Activated naive CD8-positive, alpha-beta T cell treated with anti-CD3 and anti-CD28 coated beads, Interleukin-2, amount 10 ng/mL, durations not matched to agents 7 days and 5 days (primary cell): Measurements from ENCODE around the gene RAB31. TPM values are rescaled to one million over a fixed set of nuclear protein-coding genes. Genes with fewer than 3 reads are reported as not detected.
"Not testable (repeated sequence)": the region's sequence is repeated elsewhere in the genome, so short reads cannot be mapped to it uniquely, and the experiment has no call there.

Experiments
- ATAC-seq: fragments of 150-1000 bp; cut with Tn5 transposase; one replicate; pipeline ENCODE4 v1.10.0; 2021; ENCODE audit warnings: low read depth, moderate library complexity
- POLR2A ChIA-PET: fragments of 350-600 bp; sonication (Branson Sonifier 250); formaldehyde crosslinking; loops from one replicate; lab custom pipeline; 2021; ENCODE audit warnings: antibody characterized with exemption; lab: Charles Lee
- DNase-seq: peaks from one replicate; pipeline ENCODE4 v3.0.0; 2021
- H3K27ac Mint-ChIP-seq: one replicate; pipeline ENCODE4 v1.8.0; 2022; ENCODE audit warnings: mild to moderate bottlenecking, mixed read lengths
- H3K27me3 Mint-ChIP-seq: one replicate; pipeline ENCODE4 v1.8.0; 2022; ENCODE audit warnings: mild to moderate bottlenecking, moderate library complexity, mixed read lengths
- H3K36me3 Mint-ChIP-seq: one replicate; pipeline ENCODE4 v1.8.0; 2021; ENCODE audit warnings: mild to moderate bottlenecking, mixed read lengths
- H3K4me1 Mint-ChIP-seq: one replicate; pipeline ENCODE4 v1.8.0; 2021; ENCODE audit warnings: mixed read lengths
- H3K4me3 Mint-ChIP-seq: one replicate; pipeline ENCODE4 v1.8.0; 2022; ENCODE audit warnings: mild to moderate bottlenecking, moderate library complexity, mixed read lengths
- H3K9me3 Mint-ChIP-seq: one replicate; pipeline ENCODE4 v1.8.0; 2021; ENCODE audit warnings: mixed read lengths
- total RNA-seq, 2 experiments: library from RNA; stranded (reverse); gene quantifications; one replicate each; pipeline ENCODE4 v1.2.3, GENCODE V29; 2021

Gene RAB31
- 1 to 10 TPM in 1 of 2 experiments, under 1 TPM in 1; 0.94 to 3.6 TPM for total RNA-seq

DNA sequence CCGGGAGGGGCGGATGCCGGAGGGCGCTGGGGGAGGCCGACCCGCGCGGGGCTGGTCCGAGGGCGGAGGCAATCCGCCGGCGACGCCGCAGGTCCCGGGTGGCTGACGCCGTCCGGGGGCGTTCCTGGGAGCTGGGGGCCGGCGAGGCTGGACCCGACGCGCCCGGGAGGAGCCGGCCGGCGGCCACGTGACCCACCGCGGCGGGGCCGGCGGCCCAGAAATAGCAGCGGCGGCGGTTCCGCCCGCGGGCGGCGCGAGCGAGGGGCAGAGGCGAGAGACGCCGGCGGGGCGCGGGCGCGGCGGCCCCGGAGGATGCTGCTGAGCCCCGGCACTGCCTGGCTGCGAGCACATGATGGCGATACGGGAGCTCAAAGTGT lies at the start of gene RAB31:
RAB31 (plus strand) TSS at position 245 of the 377 bp plus-strand sequence; CDS start at position 350, 105 bp downstream.
- DNase-seq = peak; percentile 45
- Mint-ChIP-seq H3K4me1 (peaks cover 23% of the 10 kb centered on the region), H3K36me3 (no peaks in the 10 kb centered on the region), H3K27ac (no peak within 1 kb of the TSS), H3K4me3 (peak within 1 kb of the TSS; percentile 81), H3K27me3 (peaks cover 87% of the 10 kb centered on the region), H3K9me3 (no peaks in the 10 kb centered on the region)
- peak; percentile 41 for ATAC-seq
- POLR2A ChIA-PET = no interaction called here

DNA sequence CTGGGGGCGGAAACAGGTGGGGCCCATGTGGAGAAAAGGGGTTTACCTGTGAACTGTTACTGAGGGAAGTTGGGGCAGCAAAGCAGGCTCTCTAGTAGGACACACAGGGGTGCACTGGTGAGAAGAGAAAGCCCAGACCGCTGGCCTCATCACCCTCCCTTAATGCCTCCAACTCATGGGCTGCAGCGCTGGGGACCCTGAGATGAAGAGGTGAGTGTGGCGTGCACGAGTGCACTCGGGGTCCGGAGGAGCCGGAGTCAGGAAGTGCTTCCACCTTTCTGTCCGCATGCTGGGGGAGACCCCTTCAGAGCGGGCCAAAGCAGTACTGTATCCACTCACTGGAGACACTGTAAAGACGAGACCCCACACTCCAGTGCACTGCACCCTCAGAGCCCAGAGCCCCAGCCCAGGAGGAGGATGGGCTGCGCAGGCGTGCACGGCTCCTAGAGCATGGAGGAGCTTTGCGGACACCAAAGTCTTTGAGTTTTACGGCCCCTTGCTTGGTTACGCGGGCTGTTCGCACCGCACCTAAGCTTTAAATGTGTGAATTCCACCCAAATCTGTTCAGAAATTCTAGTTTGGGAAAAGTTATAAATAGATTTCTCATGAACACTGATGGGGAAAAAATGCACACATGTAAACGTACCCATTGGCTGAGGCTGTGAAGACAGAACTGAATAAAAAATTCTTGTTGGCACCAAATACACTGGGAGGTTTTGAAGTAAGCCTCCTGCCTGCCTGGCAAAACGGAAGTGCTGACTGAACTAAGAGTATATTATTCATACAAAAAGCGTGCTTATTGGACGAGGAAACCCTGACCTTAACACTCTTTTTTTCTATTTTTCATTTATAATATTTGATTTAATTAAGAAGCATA lies 48.4 kb upstream of the RAB31 start:
- POLR2A ChIA-PET = no interaction called here
- Mint-ChIP-seq H3K36me3 (no peaks in the 10 kb centered on the region), H3K4me3 (no peak overlapping the region), H3K4me1 (no peaks in the 10 kb centered on the region), H3K27me3 (peaks cover 7% of the 10 kb centered on the region), H3K27ac (no peak overlapping the region), H3K9me3 (no peaks in the 10 kb centered on the region)
- no peak for DNase-seq
- no peak for ATAC-seq

- H3K9me3 Mint-ChIP-seq = no peaks in the 10 kb centered on the region
- no peak for ATAC-seq
- no peak overlapping the region for H3K27ac Mint-ChIP-seq
- H3K36me3 Mint-ChIP-seq = no peaks in the 10 kb centered on the region
- no peaks in the 10 kb centered on the region for H3K4me1 Mint-ChIP-seq
- H3K4me3 Mint-ChIP-seq = no peak overlapping the region
- peaks cover 7% of the 10 kb centered on the region for H3K27me3 Mint-ChIP-seq
- no peak for DNase-seq
- POLR2A ChIA-PET = no interaction called here
Observed at GRCh38 chr18:9661564-9661963, 46.5 kb upstream of the RAB31 start.

GRCh38 chr18:9663377-9663776 lies 44.7 kb upstream of the RAB31 start:
- ATAC-seq = no peak
- no peak overlapping the region for H3K27ac Mint-ChIP-seq
- H3K4me1 Mint-ChIP-seq = no peaks in the 10 kb centered on the region
- no peaks in the 10 kb centered on the region for H3K36me3 Mint-ChIP-seq
- no peak for DNase-seq
- no peaks in the 10 kb centered on the region for H3K9me3 Mint-ChIP-seq
- POLR2A ChIA-PET = no interaction called here
- H3K4me3 Mint-ChIP-seq = no peak overlapping the region
- peaks cover 7% of the 10 kb centered on the region for H3K27me3 Mint-ChIP-seq

- Mint-ChIP-seq H3K9me3 (no peaks in the 10 kb centered on the region), H3K27me3 (peaks cover 8% of the 10 kb centered on the region), H3K36me3 (no peaks in the 10 kb centered on the region), H3K4me3 (no peak overlapping the region), H3K27ac (no peak overlapping the region), H3K4me1 (no peaks in the 10 kb centered on the region)
- no peak for DNase-seq
- POLR2A ChIA-PET = no interaction called here
- ATAC-seq = no peak
Observed at GRCh38 chr18:9665314-9665713, 42.8 kb upstream of the RAB31 start.

- POLR2A ChIA-PET = no interaction called here
- no peak for ATAC-seq
- DNase-seq = no peak
- peaks cover 7% of the 10 kb centered on the region for H3K27me3 Mint-ChIP-seq
- H3K36me3 Mint-ChIP-seq = no peaks in the 10 kb centered on the region
- H3K4me1 Mint-ChIP-seq = no peaks in the 10 kb centered on the region
- no peaks in the 10 kb centered on the region for H3K9me3 Mint-ChIP-seq
- no peak overlapping the region for H3K4me3 Mint-ChIP-seq
- H3K27ac Mint-ChIP-seq = no peak overlapping the region
Observed at GRCh38 chr18:9666548-9666947, 41.6 kb upstream of the RAB31 start.

GRCh38 chr18:9669016-9669415 lies 39.1 kb upstream of the RAB31 start:
- no peak for ATAC-seq
- Mint-ChIP-seq H3K9me3 (no peaks in the 10 kb centered on the region), H3K36me3 (no peaks in the 10 kb centered on the region), H3K4me3 (no peak overlapping the region), H3K4me1 (peaks cover 6% of the 10 kb centered on the region), H3K27ac (no peak overlapping the region), H3K27me3 (peaks cover 5% of the 10 kb centered on the region)
- POLR2A ChIA-PET = no interaction called here
- no peak for DNase-seq

DNA sequence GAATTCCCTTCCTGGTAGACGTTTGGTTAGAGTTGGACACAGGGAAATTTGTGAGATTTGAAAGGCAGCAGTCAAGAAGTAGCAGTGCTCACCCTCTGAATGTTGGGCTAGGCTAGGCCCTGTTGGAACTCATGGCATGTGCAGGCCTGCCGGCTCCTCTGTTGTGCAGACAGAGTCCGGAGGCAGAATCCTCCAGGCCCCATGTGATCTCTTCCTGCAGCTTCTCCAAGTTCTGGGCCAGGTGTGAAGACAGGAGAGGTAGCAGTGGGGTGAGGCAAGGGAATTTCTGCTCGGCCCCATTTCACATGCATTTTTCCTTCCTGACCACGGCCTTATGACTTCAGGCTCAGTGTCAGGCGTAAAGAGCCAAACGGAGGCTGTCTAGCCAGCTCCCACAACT lies 36.9 kb upstream of the RAB31 start:
- Mint-ChIP-seq H3K4me1 (peaks cover 6% of the 10 kb centered on the region), H3K27ac (no peak overlapping the region), H3K9me3 (no peaks in the 10 kb centered on the region), H3K36me3 (no peaks in the 10 kb centered on the region), H3K27me3 (peaks cover 22% of the 10 kb centered on the region), H3K4me3 (no peak overlapping the region)
- POLR2A ChIA-PET = no interaction called here
- DNase-seq = no peak
- no peak for ATAC-seq

DNA sequence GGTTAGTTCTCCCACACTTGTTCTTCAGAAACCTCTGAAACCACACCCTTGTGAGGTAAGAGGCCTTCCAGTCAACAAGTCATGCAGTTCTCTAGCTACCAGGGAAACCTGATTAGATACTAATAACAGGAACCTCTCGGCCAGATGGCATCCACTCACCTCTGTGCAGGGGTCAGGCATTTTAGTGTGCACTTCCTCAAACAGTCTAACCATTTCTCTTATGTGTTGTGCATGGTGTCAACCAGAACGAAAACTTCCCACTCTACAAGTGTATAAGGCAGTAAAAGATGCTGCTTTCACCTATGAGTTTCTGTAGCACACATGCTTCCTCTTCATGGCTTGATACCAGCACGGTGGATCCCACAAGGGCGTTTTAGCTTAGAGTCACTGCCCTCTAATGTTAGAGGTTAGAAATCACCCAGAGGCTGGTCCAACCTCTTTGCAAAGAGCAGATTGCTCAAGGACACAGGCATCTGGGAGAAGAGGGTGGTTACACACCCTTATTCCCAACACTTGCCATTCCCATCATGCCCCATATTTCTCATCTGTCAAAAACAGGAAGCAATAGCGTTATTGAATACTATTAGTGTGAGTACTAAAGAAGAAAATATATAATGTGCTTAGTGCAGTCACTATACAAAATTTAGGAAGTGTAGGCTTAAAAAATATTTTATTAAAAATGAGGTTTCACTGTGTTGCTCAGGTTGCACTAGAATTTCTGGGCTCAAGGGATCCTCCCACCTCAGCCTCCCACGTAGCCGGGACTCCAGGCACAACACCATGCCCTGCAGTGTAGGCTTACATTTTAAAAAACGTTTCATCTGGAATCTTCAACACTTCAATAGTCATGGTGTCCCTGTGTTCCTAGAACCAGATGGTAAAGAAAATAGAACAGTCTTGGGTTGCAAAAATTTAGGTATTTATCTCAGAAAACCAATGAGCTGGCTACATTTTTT lies 34.5 kb upstream of the RAB31 start:
- ATAC-seq = peak; percentile 70
- peaks cover 22% of the 10 kb centered on the region for H3K27me3 Mint-ChIP-seq
- DNase-seq = no peak
- H3K4me1 Mint-ChIP-seq = peaks cover 6% of the 10 kb centered on the region
- no peak overlapping the region for H3K4me3 Mint-ChIP-seq
- no peak overlapping the region for H3K27ac Mint-ChIP-seq
- no peaks in the 10 kb centered on the region for H3K9me3 Mint-ChIP-seq
- H3K36me3 Mint-ChIP-seq = no peaks in the 10 kb centered on the region
- POLR2A ChIA-PET = no interaction called here

- DNase-seq, POLR2A ChIA-PET, H3K4me1 Mint-ChIP-seq, H3K9me3 Mint-ChIP-seq, ATAC-seq, H3K4me3 Mint-ChIP-seq, H3K27ac Mint-ChIP-seq, H3K36me3 Mint-ChIP-seq: not testable (repeated sequence)
- peaks cover 38% of the 10 kb centered on the region for H3K27me3 Mint-ChIP-seq
Observed at GRCh38 chr18:9678216-9678615, 29.9 kb upstream of the RAB31 start.

GRCh38 chr18:9679125-9679524 lies 29.0 kb upstream of the RAB31 start:
- peaks cover 3% of the 10 kb centered on the region for H3K4me1 Mint-ChIP-seq
- no peak overlapping the region for H3K27ac Mint-ChIP-seq
- DNase-seq (no peak), ATAC-seq (no peak)
- POLR2A ChIA-PET = interaction anchor here (0.6 kb wide), 1 partner anchor 71 kb away, joined by 5 read pairs; no protein-coding TSS in a partner anchor
- peaks cover 40% of the 10 kb centered on the region for H3K27me3 Mint-ChIP-seq
- H3K36me3 Mint-ChIP-seq = no peaks in the 10 kb centered on the region
- H3K4me3 Mint-ChIP-seq = no peak overlapping the region
- H3K9me3 Mint-ChIP-seq = no peaks in the 10 kb centered on the region

- Mint-ChIP-seq H3K27ac (no peak overlapping the region), H3K4me1 (peaks cover 9% of the 10 kb centered on the region), H3K27me3 (peaks cover 35% of the 10 kb centered on the region), H3K9me3 (no peaks in the 10 kb centered on the region), H3K36me3 (no peaks in the 10 kb centered on the region), H3K4me3 (no peak overlapping the region)
- ATAC-seq (no peak), DNase-seq (no peak)
- POLR2A ChIA-PET = no interaction called here
Observed at GRCh38 chr18:9681217-9681616, 26.9 kb upstream of the RAB31 start.

DNA sequence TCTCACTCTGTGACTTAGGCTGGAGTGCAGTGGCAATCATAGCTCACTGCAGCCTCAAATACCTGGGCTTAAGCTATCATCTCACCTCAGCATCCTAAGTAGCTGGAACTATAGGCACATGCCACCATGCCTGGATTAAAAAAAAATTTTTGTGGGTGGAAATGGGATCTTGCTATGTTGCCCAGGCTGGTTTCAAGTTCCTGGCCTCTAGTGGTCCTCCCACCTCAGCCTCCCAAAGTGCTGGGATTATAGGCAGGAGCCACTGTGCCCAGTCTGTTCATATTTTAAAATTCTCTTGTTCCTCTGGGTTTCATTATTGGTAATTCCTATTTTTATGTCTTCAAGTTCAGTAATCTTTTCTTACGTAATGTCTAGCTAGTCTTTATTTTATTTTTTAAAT lies 25.5 kb upstream of the RAB31 start:
- Mint-ChIP-seq H3K36me3 (no peaks in the 10 kb centered on the region), H3K4me3 (no peak overlapping the region), H3K27ac (no peak overlapping the region), H3K27me3 (peaks cover 41% of the 10 kb centered on the region), H3K4me1 (peaks cover 9% of the 10 kb centered on the region), H3K9me3 (no peaks in the 10 kb centered on the region)
- ATAC-seq (no peak), DNase-seq (no peak)
- POLR2A ChIA-PET = no interaction called here
